Neural cell (in vitro differentiated cells): Measurements from ENCODE around the gene FAM170B. TPM values are rescaled to one million over a fixed set of nuclear protein-coding genes. Genes with fewer than 3 reads are reported as not detected.

Experiments used
- H2AFZ ChIP-seq: fragments of 200-600, 300-800 bp; sonication (generic), shearing (Covaris generic); 2 replicates; pipeline ENCODE4 v1.6.0; 2014; ENCODE audit warnings: low read depth, mild to moderate bottlenecking, antibody characterized with exemption, low read length, moderate library complexity
- H3F3A ChIP-seq: fragments of 200-600 bp; shearing (Covaris generic); 2 replicates; pipeline ENCODE4 v1.6.1; 2016; ENCODE audit warnings: mild to moderate bottlenecking, moderate library complexity, mixed read lengths, antibody characterized with exemption, low read length; ENCODE audit not compliant: insufficient read depth, poor library complexity, severe bottlenecking
- H3K27ac ChIP-seq: fragments of 200-600, 300-800 bp; sonication (generic), shearing (Covaris generic); 2 replicates; pipeline ENCODE4 v1.5.1; 2014; ENCODE audit warnings: mild to moderate bottlenecking, low read length, moderate library complexity
- H3K27me3 ChIP-seq: fragments of 300-800, 200-600 bp; sonication (generic), shearing (Covaris generic); 2 replicates; pipeline ENCODE4 v1.6.0; 2014; ENCODE audit warnings: mild to moderate bottlenecking, low read depth, low read length, moderate library complexity; ENCODE audit not compliant: insufficient read depth
- H3K36me3 ChIP-seq: fragments of 300-800, 200-600 bp; sonication (generic), shearing (Covaris generic); 2 replicates; pipeline ENCODE4 v1.5.1; 2014; ENCODE audit warnings: mild to moderate bottlenecking, antibody characterized with exemption, low read length, moderate library complexity; ENCODE audit not compliant: insufficient read depth
- H3K4me2 ChIP-seq: fragments of 300-800, 200-600 bp; sonication (generic), shearing (Covaris generic); 2 replicates; pipeline ENCODE4 v1.6.0; 2014; ENCODE audit warnings: mild to moderate bottlenecking, low read length
- H3K4me3 ChIP-seq: fragments of 300-800, 200-600 bp; sonication (generic), shearing (Covaris generic); 2 replicates; pipeline ENCODE4 v1.5.1; 2014; ENCODE audit warnings: mild to moderate bottlenecking, low read length, moderate library complexity
- H3K79me2 ChIP-seq: fragments of 200-600 bp; shearing (Covaris generic); replicated peaks from 2 replicates; pipeline ENCODE4 v1.6.0; 2014; ENCODE audit warnings: mild to moderate bottlenecking, low read length, moderate library complexity; ENCODE audit not compliant: insufficient read depth
- H3K9ac ChIP-seq: fragments of 300-800, 200-600 bp; sonication (generic), shearing (Covaris generic); 2 replicates; pipeline ENCODE4 v1.6.1; 2016; ENCODE audit warnings: mild to moderate bottlenecking, low read length, mixed read lengths
- H3K9me2 ChIP-seq: fragments of 200-600 bp; shearing (Covaris generic); 2 replicates; pipeline ENCODE4 v1.6.1; 2016; ENCODE audit warnings: mild to moderate bottlenecking, low read length, mixed read lengths; ENCODE audit not compliant: insufficient read depth
- H3K9me3 ChIP-seq: fragments of 200-600, 300-800 bp; sonication (generic), shearing (Covaris generic); 2 replicates; pipeline ENCODE4 v1.6.1; 2016; ENCODE audit warnings: mild to moderate bottlenecking, mixed run types, low read length, moderate library complexity, mixed read lengths
- H4K20me1 ChIP-seq: fragments of 200-600 bp; shearing (Covaris generic); 2 replicates; pipeline ENCODE4 v1.6.1; 2016; ENCODE audit warnings: mild to moderate bottlenecking, mixed run types; ENCODE audit not compliant: insufficient read depth
- CTCF ChIP-seq: fragments of 450-650 bp; IDR thresholded peaks from 2 replicates; pipeline ENCODE4 v1.5.1; 2014; ENCODE audit warnings: antibody characterized with exemption, mild to moderate bottlenecking, moderate library complexity; ENCODE audit not compliant: poor library complexity, severe bottlenecking
- EP300 ChIP-seq: fragments of 450-650 bp; conservative IDR thresholded peaks from 2 replicates; pipeline ENCODE4 v1.6.1; 2014; ENCODE audit warnings: antibody characterized with exemption, mild to moderate bottlenecking, moderate library complexity; ENCODE audit not compliant: poor library complexity, severe bottlenecking
- EZH2 ChIP-seq: fragments of 200-600, 300-800 bp; shearing (Covaris generic), sonication (generic); IDR thresholded peaks from 2 replicates; pipeline ENCODE4 v1.6.1; 2014; ENCODE audit warnings: antibody characterized with exemption, low read length, borderline replicate concordance, mild to moderate bottlenecking; ENCODE audit not compliant: insufficient read depth, poor library complexity, severe bottlenecking
- MXI1 ChIP-seq: fragments of 450-650 bp; conservative IDR thresholded peaks from 2 replicates; pipeline ENCODE4 v1.6.1; 2014; ENCODE audit warnings: antibody characterized with exemption, mild to moderate bottlenecking; ENCODE audit not compliant: poor library complexity, severe bottlenecking
- POLR2AphosphoS5 ChIP-seq: IDR thresholded peaks from 2 replicates; pipeline ENCODE4 v1.6.1; 2012
- RAD21 ChIP-seq: fragments of 450-650 bp; conservative IDR thresholded peaks from 2 replicates; pipeline ENCODE4 v1.6.1; 2014; ENCODE audit warnings: antibody characterized with exemption, mild to moderate bottlenecking, moderate library complexity
- REST ChIP-seq: IDR thresholded peaks from 2 replicates; pipeline ENCODE4 v1.6.1; 2012; ENCODE audit warnings: borderline replicate concordance
- SMC3 ChIP-seq: fragments of 450-650 bp; conservative IDR thresholded peaks from 2 replicates; pipeline ENCODE4 v1.6.1; 2014; ENCODE audit warnings: antibody characterized with exemption, mild to moderate bottlenecking, moderate library complexity; ENCODE audit not compliant: poor library complexity
- TAF1 ChIP-seq: IDR thresholded peaks from 2 replicates; pipeline ENCODE4 v1.6.1; 2012; ENCODE audit warnings: low read depth
- polyA plus RNA-seq: library from polyadenylated mRNA; depleted of rRNA; stranded (reverse); fragments of >200 nt; gene quantifications from 2 replicates; pipeline ENCODE4 v1.2.3, GENCODE V29; 2014

Gene FAM170B
- polyA plus RNA-seq, 1 donor from 2014 or later = not detected

GRCh38 chr10:49173853-49174252 lies 40.0 kb upstream of the FAM170B start:
- H2AFZ ChIP-seq = no peak overlapping the region
- no peak overlapping the region for H3K27ac ChIP-seq
- no peaks in the 10 kb centered on the region for H3K79me2 ChIP-seq
- H3F3A ChIP-seq = no peaks in the 10 kb centered on the region
- TF ChIP-seq TAF1 = no peak
- no peak for TF ChIP-seq EP300
- TF ChIP-seq MXI1 = no peak
- TF ChIP-seq RAD21 = no peak
- no peak for TF ChIP-seq CTCF
- TF ChIP-seq SMC3 = no peak
- no peak for TF ChIP-seq POLR2AphosphoS5
- no peak for TF ChIP-seq REST
- TF ChIP-seq EZH2 = no peak
- no peak overlapping the region for H3K4me2 ChIP-seq
- H3K27me3 ChIP-seq = no peaks in the 10 kb centered on the region
- no peaks in the 10 kb centered on the region for H3K36me3 ChIP-seq
- H4K20me1 ChIP-seq = no peaks in the 10 kb centered on the region
- no peaks in the 10 kb centered on the region for H3K9me2 ChIP-seq
- no peak overlapping the region for H3K9ac ChIP-seq
- H3K4me3 ChIP-seq = no peak overlapping the region
- H3K9me3 ChIP-seq = no peaks in the 10 kb centered on the region

GRCh38 chr10:49173201-49173772 lies 39.5 kb upstream of the FAM170B start:
- no peaks in the 10 kb centered on the region for H3K9me2 ChIP-seq
- no peak overlapping the region for H2AFZ ChIP-seq
- no peak overlapping the region for H3K9ac ChIP-seq
- no peaks in the 10 kb centered on the region for H4K20me1 ChIP-seq
- no peaks in the 10 kb centered on the region for H3K36me3 ChIP-seq
- H3F3A ChIP-seq = no peaks in the 10 kb centered on the region
- no peaks in the 10 kb centered on the region for H3K9me3 ChIP-seq
- H3K4me2 ChIP-seq = no peak overlapping the region
- H3K4me3 ChIP-seq = no peak overlapping the region
- no peaks in the 10 kb centered on the region for H3K79me2 ChIP-seq
- no peaks in the 10 kb centered on the region for H3K27me3 ChIP-seq
- no peak overlapping the region for H3K27ac ChIP-seq
- TF ChIP-seq CTCF (no peak), REST (no peak), SMC3 (no peak), EP300 (no peak), EZH2 (no peak), MXI1 (no peak), RAD21 (no peak), TAF1 (no peak), POLR2AphosphoS5 (no peak)
